HG03045 (cell line): ENCODE measurements around the gene INSIG2.
A peak's percentile ranks its signal among the peaks of the same experiment; 100 is the strongest.

Experiments
- ATAC-seq: cut with Tn5 transposase; IDR thresholded peaks from one replicate; pipeline ENCODE4 v1.9.1; 2021; ENCODE audit warnings: mild to moderate bottlenecking, moderate library complexity; ENCODE audit not compliant: unreplicated experiment

The INSIG2 gene

DNA sequence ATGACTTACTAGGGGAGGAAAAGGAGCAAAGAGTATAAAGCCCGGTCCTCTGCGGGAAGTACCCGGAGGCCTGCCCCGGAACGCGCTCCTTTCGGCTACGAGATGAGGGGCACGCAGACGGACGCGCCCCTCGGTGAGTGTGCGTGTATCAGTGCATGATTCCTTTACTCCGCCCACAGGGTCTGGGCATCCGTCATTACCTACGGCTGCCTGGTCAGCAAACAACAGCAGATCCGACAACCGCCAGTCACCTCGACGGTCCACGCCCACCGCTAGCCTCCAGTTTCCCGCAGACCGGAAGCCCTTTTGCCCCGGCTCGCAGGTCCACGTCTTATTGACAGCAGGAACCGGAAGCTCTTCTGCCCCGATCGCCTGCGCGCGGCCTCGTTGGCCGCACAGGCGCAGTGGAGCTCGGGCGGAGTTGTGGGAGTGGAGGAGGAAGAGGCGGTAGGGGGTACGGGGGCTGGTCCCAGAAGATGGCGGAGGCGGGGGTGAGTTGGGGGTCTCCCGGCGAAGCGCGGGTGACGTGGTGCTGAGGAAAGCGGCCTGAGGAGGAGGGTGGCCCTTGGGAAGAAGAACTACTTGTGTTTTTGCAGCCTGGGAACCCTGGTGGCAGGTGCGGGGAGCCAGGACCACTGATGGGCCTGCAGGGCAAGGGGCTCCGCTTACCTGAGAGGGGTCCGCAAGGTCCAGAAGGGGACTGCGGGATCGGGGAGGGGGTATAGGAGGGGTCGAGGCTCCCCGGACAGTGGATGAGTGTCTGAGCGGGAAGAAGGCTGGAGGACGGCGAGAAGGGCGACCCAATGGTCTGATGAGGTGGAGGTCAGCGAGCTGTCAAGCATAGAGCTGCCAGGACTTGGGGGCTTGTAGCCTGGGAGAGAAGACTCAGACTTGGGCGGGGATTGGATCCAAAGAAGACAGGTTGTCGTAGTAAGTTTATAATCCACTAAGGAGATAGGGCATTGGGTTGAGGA is at the start of gene INSIG2:
Gene INSIG2 (plus strand): TSS at position 421 of the 974 bp plus-strand sequence. CDS start 8,086 bp downstream, outside the sequence.
- ATAC-seq: peak; percentile 96

DNA sequence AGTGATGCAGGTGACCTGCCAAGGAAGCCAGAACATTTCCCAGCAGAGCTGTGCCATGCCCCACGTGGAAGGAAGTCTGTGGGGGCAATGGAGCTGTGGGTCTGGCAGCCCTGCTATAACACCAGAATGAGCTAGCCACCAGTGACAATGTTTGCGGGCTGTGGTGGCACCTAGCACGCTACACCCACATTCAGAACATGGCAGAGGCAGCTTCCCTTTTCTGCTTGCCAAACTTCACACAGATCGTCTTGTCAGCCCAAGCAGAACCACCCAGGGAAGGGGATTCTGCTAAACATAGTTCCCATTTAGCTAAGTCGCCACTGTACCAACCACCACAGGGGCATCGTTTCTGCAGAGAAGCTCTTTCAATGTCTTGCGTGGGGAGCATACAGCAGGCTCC is 47.4 kb upstream of the INSIG2 start:
- no peak for ATAC-seq

DNA sequence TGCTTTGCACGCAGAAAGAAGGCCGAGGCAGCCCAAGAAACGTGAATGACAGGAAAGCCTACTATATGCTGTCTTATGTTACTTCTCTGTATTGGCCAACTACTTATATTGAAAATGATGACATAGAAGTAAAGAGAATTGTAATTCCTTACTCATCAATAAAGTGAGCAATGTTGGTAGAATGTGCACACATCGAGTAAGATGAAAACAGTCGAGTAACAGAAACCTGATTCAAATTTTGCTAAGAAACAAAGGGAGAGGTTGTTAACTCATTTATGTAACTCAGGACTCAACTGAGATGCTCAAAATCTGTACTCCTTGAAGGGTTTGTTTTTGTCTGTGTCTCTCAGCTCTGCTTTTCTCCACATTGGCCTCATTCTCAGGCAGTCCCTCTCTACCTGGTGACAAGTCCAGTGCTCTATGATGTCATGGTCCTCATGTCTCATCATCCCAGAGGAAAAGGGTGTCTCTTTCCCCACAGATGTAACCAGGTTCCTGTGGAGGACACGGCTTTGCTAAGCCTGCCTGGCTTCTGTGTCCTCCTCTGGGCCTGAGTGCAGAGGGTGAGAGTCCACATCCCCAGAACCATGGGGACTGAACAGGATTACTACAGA is 44.1 kb upstream of the INSIG2 start:
- ATAC-seq: no peak

DNA sequence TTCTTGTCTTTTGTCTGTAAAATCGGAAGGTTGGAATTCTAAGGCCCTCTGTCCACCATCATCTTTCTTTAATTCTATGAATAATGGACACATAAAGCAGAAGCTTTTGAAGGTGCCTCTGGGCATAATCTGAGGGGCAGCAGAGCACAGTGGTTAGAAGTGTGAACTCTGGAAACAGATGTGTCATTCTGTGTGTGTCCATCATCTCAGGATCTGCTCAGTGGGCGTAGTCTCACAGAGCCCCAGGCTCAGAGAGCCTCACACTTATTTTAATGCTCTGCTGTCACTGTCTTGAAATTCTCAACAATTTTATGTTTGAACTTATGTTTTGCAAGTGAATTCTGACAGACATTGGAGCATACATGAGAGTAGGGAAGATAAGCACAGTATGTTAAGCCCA is 43.4 kb upstream of the INSIG2 start:
- no peak for ATAC-seq

DNA sequence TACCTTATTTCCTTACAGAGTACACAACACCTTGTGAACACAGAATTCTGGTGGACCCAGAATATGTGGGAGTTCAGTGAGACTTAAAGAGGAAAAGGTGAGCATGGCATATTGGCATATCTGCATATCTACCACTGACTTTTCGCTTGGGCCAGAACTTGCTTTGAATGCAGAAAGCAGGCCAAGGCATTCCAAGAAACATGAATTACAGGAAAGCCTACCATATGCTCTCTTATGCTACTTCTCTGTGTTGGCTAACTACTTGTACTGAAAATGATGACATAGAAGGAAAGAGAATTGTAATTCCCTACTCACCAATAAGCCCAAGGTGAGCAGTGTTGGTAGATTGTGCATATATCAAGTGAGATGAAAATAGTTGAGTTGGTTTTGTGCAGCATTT is 43.0 kb upstream of the INSIG2 start:
- no peak for ATAC-seq

DNA sequence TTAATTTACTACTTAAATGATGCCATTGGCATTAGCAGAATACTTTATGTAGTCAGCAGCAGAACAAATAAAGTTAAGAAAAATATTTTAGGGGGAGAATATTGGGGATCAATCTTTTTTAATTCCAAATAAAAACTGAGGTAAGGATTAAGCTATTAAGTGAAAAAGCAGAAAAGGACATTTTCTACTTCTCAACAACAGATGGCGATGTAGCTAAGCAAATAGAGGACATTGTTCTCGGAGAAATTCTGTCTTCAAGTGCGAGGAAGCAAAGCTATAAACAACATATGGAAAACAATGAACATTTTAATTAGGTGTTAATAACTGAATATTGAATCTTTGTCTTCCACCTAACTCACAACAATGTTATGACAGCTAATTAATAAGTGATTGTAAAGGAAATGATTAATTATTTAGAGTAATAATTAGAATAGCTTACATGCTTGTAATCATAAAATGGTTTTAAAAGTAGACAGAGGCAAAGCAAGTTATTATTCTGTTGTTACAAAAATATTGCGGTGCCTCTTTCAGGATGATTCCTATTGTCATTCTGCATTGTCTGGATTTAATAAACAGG is 41.5 kb upstream of the INSIG2 start:
- ATAC-seq: no peak

DNA sequence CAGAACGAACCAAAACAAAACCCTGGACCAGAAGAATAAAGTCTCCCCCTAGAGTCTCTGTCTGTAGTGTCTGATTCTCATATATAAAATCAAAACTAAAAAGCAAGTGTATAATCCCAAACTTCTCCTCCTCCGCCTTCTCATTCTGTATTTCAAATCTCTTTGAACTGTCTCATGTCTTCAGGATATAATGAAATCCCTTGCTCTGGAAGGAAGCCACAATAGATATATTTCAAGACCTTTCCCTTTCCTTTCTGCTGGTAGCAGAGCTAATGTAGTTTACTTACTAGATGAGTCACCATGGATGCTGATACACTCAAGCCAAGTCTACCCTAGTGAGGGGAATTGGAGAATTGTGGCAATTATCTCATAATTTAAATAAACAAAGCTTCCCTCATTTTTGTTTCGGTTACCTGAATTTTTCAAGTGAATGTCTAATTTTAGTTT is 40.9 kb upstream of the INSIG2 start:
- no peak for ATAC-seq

DNA sequence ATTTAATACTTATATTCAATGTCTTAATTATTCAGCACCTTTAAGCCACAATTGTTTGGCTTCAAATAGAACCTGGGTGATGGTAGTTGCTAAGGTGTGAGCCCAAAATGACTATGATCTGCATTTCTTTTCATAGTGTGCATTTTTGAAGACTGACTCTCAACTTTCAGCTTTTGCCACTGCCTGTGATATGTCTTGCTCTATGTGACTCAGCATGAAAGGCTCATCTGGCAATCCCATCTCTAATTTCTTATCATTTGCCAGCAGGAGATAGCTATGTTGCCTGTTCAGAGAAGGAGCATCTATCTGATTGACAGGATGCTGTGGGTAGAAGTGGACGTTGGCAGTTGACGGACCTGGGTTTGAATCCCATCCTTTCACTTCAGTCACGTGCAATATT is 39.9 kb upstream of the INSIG2 start:
- no peak for ATAC-seq

DNA sequence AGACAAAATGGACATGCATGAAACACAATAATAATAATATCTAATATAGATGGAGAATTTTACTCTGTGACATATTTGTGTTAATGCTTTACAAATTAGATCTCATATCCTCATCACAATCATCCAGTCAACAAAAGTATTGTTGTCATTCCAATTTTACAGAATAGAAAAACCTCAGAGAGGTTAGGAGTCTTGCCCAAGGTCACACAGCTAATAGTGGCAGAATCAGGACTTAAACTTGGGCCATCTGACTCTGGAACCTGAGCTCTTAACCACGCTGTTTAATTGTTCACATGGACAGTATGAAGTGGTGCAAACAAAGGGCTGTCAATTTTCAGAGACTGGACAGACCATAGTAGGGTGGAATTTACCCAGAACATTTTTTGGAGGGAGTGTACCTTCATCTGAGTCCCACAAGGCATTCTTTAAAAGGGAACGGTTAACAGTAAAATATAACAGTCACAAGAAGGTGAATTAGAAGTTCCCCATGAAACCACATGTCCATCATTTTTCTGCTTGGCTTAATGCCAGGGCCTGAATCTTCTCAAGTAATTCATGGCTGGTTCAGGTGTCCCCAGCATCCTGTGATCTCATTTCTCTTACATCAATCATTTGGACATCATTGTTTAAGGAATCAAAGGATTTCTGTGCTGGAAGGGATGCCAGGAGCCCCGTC is 39.0 kb upstream of the INSIG2 start:
- no peak for ATAC-seq

DNA sequence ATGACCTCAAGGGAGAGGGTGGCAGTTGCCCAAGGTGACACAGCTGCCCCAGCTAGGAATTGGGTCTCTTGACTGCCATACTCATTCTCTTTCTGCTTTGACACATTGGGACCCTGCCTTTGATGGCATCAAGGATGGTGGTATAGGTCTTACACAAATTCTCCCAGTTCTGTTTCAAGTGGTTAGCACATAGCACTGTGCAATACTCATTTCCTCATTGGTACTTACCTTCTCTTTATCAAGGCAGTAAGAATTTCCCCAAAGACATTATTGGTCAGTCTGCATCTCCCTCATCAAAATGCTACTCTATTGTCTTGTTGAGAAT is 38.5 kb upstream of the INSIG2 start:
- ATAC-seq: peak; percentile 59

DNA sequence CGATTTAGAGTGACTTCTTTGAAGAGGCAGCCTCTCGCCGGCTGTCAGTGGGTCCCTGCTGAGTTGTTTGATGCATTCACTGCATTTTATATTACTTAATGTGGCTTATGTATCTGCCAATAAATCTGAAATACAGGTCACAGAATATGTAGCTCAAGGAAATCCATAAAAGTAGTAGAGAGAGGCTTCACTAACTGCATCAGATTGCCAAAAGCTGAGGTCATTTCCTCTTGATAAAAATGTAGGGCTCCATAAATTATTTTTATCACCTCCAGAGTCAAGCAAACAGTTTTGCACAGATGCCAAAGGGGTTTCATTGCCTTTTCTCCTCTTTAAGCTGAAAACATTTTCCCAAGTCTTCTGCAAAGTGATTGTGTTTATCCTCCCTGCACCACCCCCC is 37.9 kb upstream of the INSIG2 start:
- no peak for ATAC-seq

DNA sequence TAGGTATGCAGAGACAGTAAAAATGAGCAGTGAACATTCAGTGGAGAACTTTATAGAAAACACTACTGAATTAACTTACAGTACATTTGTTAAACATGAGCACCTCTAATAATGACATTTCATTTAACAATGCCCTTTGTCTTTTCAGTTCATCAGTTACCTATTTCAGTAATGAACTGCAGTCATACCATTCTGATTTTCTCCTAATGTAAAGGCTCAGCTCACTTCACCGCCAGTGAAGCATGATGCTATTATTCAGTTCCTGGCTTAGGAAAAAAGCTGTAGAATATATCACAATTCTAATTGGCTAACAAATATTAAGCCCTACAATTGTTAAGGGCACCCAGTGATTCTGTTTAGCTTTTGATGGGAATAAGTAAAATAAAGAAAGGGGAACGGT is 37.3 kb upstream of the INSIG2 start:
- no peak for ATAC-seq

DNA sequence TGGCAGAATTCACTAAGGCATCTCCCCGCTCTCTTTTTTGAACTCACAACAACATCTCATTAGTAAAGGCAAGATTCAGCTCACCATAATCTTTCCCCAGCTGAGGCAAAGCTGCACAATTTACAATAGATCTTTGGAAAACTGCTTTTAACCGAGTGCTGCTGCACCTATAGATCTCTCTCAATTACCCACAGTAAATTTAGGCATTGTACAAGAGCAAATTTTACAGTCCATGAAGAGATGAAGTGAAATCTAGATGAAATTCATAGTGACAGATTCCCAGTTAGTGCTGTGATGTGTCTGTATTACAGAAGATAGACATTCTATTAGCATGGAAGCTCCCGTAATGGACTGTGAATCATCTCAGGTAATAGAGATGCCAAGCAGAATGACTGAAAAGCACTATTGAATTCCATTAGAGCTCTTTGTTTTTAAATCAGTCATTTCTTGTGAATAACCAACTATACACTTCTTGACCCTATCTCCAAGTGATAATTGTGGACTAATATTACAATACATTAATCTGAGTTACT is 36.4 kb upstream of the INSIG2 start:
- ATAC-seq: no peak

DNA sequence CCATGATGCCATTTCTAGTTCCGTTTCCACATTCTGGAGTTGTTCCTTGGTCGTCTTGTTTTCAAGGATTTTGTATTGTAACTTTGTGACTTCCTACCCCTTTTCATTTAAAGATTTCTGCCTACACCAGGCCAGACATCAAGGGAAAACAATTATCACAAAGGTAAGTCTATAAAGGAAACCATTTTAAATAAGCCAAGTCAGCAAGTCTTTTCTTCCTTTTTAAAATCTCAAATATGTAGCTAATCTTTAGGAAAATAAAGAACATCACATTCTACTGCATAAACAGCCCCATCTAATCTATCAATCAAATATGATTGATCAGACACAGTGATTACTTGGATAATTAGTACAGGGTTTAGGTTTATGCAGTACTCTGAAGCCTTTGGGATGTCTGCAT is 35.8 kb upstream of the INSIG2 start:
- no peak for ATAC-seq

DNA sequence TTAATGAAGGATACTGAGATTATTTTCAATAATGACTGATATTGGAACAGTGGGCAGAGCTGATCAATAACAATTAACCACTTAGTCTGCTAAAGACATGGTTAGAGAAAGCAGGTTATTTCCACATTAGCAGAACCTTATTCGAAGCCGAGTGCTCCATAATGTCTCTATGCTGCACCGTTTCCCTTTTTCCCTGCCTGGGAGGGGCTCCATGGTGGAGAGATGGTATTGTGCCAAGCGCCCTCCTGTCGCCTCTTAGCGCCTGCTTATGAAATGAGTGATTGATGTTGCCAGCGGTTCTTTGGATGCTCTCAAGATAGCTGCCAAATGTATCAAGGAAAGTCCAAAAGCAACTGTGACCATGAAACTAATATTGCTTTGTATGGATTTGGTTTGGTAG is 34.6 kb upstream of the INSIG2 start:
- ATAC-seq: no peak

DNA sequence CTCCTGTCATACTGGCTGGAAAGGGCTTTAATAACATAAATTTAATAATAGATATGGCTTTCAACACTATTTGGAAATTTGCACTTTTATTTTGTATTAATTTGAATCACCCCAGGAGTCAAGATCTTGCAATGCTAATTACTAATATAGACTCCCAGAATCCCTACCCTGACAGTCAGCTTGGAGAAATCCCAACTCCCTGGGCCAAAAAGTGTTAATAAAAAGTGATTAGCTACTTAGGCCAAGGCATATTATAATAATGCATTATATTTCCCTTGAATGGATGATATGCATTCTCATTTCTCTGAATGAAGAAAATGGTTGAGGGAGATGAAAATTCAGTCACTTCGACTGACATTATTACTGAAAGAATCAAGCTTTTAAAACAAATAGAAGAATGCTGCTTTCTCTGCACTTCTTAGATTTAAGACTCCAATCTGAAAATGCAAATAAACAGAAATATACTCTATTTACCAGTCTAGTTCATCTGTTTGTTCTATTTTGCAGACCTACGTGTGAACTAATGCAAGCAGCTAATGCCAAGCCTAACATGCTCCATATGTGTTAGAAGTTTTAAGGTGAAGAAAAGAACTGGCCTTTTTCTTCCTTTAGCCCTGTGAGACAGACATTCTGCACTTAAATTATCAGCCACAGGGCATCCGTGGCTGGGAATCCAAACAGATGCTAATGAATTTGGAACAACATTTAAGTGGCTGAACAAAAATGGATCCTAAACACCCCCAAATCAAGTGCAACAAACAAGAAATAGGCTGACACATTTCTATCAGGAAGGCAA is 33.9 kb upstream of the INSIG2 start:
- no peak for ATAC-seq

DNA sequence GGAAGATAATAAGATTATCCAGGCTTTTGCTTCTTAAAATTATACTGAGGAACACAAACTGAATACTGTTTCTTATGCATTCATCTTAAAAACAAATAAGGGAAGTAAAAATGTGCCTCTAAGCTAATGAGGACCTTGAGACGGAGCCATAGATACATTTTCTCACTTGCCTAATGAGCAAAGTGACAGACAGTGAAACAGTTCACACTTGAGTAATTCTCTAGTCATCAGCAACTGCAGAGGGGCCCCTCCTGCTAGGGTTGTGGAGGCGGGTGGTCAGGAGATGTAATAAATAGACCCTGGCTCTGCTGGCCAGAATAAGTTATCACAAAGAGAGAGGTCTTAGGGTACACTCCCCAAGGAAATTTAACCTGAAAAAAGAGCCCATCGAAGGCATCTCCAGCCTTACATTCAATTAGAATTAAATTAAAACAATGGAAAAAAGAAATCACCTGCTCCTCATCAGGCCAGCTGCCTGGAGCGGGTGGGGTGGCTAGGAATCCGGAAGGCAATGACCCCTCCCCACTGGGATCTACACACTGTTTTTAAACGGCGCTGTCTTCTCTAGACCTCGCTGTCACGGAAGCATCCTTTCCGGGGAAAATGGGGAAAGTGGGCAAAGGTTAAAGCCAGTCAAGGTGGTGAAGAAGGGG is 32.6 kb upstream of the INSIG2 start:
- peak; percentile 73 for ATAC-seq

DNA sequence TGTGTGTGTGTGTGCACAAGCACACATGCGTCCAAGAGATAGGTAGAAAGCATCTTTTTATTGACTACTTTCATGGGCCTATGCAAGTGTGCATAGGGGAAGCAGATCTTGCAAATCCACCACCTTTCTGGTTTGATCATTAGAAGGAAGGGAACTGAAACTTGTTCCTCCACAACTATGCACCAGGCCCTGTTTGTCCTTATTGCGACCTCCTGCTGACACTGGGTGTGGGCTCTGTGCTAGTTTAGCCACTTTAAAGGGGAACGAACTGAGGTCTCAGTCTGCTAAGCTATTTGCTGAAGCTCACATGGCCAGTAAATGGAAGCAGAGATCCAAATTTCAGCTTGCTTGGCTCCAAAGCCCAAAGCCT is 32.1 kb upstream of the INSIG2 start:
- ATAC-seq: peak; percentile 88

DNA sequence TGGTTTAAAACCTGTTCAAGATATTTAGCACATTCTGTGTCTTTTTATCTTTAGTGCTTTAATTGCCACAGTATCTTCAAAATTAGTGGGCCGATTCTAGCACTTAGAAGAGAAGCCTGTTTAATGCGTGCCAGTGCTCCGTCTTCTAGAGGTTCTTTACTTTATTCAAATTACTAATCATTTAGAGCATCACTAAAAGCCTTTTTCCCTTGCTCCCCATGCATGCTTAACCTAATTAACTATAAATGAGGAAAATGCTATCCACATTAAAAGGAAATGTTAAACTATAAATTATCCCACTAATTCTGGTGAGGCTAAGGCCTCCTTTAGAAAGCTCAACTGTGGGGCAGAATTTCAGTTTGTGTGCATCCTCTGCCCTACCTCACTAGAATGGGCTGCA is 31.5 kb upstream of the INSIG2 start:
- no peak for ATAC-seq

DNA sequence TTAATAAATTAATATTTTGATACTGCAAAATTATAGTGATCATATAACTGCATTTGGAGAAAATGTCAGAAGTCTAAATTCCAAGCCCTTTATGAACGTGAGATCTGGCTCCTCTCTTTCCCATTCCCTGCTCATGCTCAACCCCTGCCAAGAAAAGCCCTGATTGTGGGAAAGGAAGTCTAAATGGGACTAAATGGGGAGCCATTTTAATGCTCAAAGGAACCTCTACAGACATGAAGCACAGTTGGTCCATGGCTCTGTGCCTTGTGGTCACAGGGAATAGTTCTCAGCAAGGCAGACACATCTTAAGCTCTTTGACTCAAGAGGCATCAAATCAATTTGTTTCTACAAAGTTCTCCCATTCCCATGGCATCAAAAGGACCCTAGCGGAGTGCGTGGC is 29.3 kb upstream of the INSIG2 start:
- no peak for ATAC-seq
